ENCODE results near the gene STXBP2. TPM values are rescaled to one million over a fixed set of nuclear protein-coding genes. Genes with fewer than 3 reads are reported as not detected.

The STXBP2 gene
- total RNA-seq, 1 donor from 2014 or later = 42.2 TPM

- no peak for DNase-seq (ENCODE audit: low spot score)
- TF ChIP-seq, protein P1, sequence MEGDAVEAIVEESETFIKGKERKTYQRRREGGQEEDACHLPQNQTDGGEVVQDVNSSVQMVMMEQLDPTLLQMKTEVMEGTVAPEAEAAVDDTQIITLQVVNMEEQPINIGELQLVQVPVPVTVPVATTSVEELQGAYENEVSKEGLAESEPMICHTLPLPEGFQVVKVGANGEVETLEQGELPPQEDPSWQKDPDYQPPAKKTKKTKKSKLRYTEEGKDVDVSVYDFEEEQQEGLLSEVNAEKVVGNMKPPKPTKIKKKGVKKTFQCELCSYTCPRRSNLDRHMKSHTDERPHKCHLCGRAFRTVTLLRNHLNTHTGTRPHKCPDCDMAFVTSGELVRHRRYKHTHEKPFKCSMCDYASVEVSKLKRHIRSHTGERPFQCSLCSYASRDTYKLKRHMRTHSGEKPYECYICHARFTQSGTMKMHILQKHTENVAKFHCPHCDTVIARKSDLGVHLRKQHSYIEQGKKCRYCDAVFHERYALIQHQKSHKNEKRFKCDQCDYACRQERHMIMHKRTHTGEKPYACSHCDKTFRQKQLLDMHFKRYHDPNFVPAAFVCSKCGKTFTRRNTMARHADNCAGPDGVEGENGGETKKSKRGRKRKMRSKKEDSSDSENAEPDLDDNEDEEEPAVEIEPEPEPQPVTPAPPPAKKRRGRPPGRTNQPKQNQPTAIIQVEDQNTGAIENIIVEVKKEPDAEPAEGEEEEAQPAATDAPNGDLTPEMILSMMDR (IDR thresholded peaks at IDR 0.05; ENCODE audit: unreplicated experiment) = no peak
- Mint-ChIP-seq H3K4me1 (ENCODE audit: unreplicated experiment) (peaks cover 2% of the 10 kb centered on the region), H3K9me3 (ENCODE audit: unreplicated experiment) (no peaks in the 10 kb centered on the region), H3K27ac (ENCODE audit: unreplicated experiment) (no peak overlapping the region), H3K36me3 (ENCODE audit: low read depth, unreplicated experiment) (no peaks in the 10 kb centered on the region), H3K27me3 (ENCODE audit: unreplicated experiment) (peaks cover 4% of the 10 kb centered on the region), H3K4me3 (ENCODE audit: unreplicated experiment) (no peak overlapping the region)
Observed at GRCh38 chr19:7654401-7654800, 17.5 kb downstream of the STXBP2 start.

DNA sequence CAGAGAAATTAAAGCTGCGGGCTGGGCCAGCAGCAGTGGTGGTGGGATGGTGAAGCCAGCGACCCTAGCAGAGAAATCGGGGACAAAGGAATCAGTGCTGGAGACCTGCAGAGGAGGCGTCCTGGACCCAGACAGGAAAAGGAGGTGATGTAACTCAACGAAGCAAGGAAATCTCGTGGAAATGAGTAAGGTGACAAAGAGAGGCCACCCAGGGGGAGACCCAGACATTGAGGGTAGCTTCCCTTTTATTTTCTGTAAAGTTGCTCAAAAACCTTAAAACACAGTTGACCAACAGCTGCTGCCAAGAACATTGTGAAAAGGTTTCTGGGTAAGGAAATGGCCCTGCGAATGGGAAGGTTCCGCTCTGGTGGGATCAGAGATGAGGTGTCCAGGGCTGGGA is 18.7 kb downstream of the STXBP2 start:
- no peak overlapping the region for H3K27ac Mint-ChIP-seq (ENCODE audit: unreplicated experiment)

DNA sequence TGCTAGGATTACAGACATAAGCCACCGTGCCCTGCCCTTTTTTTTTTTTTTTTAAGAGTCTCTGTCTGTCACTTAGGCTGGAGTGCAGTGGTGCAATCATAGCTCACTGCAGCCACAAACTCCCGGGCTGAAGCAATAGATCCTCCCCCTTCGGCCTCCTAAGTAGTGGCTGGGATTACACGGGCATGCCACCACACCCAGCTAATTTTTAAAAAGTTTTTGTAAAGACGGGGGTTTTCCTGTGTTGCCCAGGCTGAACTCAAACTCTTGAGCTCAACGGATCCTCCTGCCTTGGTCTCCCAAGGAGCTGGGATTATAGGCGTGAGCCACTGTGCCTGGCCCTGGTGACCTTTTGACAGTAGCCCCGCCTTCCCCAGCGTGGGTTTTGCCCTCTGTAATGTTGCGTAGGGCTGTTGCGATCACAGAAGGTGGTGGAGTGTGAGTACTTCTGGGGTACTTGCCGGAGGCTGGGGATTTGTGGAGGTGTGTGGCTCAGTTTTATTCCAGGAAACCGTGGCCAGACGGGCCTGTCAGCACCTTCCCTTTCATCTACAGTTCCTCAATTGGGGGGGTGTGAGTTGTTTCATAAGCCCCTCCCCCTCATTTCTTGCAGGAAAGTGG is 20.3 kb downstream of the STXBP2 start:
- TF ChIP-seq, protein P1 (IDR thresholded peaks at IDR 0.05; ENCODE audit: unreplicated experiment) = no peak
- no peak overlapping the region for H3K27ac Mint-ChIP-seq (ENCODE audit: unreplicated experiment)
- H3K9me3 Mint-ChIP-seq (ENCODE audit: unreplicated experiment) = no peaks in the 10 kb centered on the region
- DNase-seq (ENCODE audit: low spot score) = no peak
- no peaks in the 10 kb centered on the region for H3K36me3 Mint-ChIP-seq (ENCODE audit: low read depth, unreplicated experiment)
- peaks cover 2% of the 10 kb centered on the region for H3K4me1 Mint-ChIP-seq (ENCODE audit: unreplicated experiment)
- no peak overlapping the region for H3K4me3 Mint-ChIP-seq (ENCODE audit: unreplicated experiment)
- peaks cover 7% of the 10 kb centered on the region for H3K27me3 Mint-ChIP-seq (ENCODE audit: unreplicated experiment)

More for the DNA sequence above, 18.7 kb downstream of the STXBP2 start:
- no peak for DNase-seq (ENCODE audit: low spot score)
- H3K4me3 Mint-ChIP-seq (ENCODE audit: unreplicated experiment) = no peak overlapping the region
- H3K4me1 Mint-ChIP-seq (ENCODE audit: unreplicated experiment) = peaks cover 2% of the 10 kb centered on the region
- H3K9me3 Mint-ChIP-seq (ENCODE audit: unreplicated experiment) = no peaks in the 10 kb centered on the region
- TF ChIP-seq, protein P1 (IDR thresholded peaks at IDR 0.05; ENCODE audit: unreplicated experiment) = no peak
- peaks cover 4% of the 10 kb centered on the region for H3K27me3 Mint-ChIP-seq (ENCODE audit: unreplicated experiment)
- H3K36me3 Mint-ChIP-seq (ENCODE audit: low read depth, unreplicated experiment) = no peaks in the 10 kb centered on the region

- Mint-ChIP-seq H3K36me3 (ENCODE audit: low read depth, unreplicated experiment) (no peaks in the 10 kb centered on the region), H3K4me1 (ENCODE audit: unreplicated experiment) (peaks cover 2% of the 10 kb centered on the region), H3K27me3 (ENCODE audit: unreplicated experiment) (peaks cover 7% of the 10 kb centered on the region), H3K9me3 (ENCODE audit: unreplicated experiment) (no peaks in the 10 kb centered on the region), H3K4me3 (ENCODE audit: unreplicated experiment) (no peak overlapping the region), H3K27ac (ENCODE audit: unreplicated experiment) (no peak overlapping the region)
- DNase-seq (ENCODE audit: low spot score) = no peak
- TF ChIP-seq, protein P1 (IDR thresholded peaks at IDR 0.05; ENCODE audit: unreplicated experiment) = no peak
Observed at GRCh38 chr19:7658219-7658686, 21.3 kb downstream of the STXBP2 start.

DNA sequence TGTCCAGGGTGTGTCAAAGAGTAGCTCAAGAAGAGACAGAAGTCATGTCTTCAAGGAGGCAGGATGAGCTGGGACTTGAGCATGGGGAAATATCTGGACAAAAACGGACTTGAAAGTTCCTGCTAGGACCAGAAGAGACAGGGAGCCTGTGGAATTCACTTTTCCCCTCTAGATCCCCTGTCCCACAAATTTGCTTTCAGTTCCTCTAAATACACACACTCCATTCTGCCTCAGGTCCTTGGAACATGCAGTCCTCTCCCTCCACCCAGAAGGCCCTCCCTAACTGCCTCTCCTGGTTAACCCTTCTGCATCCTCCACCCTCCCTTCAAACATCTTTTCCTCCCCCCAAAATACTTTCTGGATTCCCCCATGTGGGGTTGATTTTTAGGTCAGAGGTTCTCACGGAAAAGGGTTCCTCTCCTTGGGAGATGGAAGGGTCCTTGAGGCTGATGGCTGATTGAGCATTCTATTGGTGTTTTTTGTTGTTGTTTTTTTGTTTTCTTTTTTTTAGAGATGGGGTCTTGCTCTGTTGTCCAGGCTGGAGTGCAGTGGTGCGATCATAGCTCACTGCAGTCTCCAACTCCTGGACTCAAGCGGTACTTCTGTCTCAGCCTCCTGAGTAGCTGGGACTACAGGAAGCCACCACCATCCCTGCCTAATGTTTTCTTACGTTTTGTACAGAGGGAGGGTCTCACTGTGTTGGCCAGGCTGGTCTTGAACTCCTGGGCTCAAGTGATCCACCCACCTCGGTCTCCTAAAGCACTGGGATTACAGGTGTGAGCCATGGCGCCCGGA is 25.0 kb downstream of the STXBP2 start:
- TF ChIP-seq, protein P1 (IDR thresholded peaks at IDR 0.05; ENCODE audit: unreplicated experiment) = no peak
- no peak overlapping the region for H3K4me3 Mint-ChIP-seq (ENCODE audit: unreplicated experiment)
- no peaks in the 10 kb centered on the region for H3K9me3 Mint-ChIP-seq (ENCODE audit: unreplicated experiment)
- H3K36me3 Mint-ChIP-seq (ENCODE audit: low read depth, unreplicated experiment) = no peaks in the 10 kb centered on the region
- H3K4me1 Mint-ChIP-seq (ENCODE audit: unreplicated experiment) = no peaks in the 10 kb centered on the region
- no peak for DNase-seq (ENCODE audit: low spot score)
- H3K27ac Mint-ChIP-seq (ENCODE audit: unreplicated experiment) = no peak overlapping the region
- peaks cover 3% of the 10 kb centered on the region for H3K27me3 Mint-ChIP-seq (ENCODE audit: unreplicated experiment)

Data from endothelial cell (in vitro differentiated cells).